CD14-positive monocyte (primary cell): ENCODE data around the gene ANKRD40CL. TPM values are rescaled to one million over a fixed set of nuclear protein-coding genes. Genes with fewer than 3 reads are reported as not detected.

Experiments used
- DNase-seq, 3 donors: peaks; one replicate each; pipeline ENCODE4 v3.0.0-alpha.2; 2011 to 2022
- H2AFZ ChIP-seq: 2 replicates; pipeline ENCODE4 v1.6.0; 2012; ENCODE audit warnings: mild to moderate bottlenecking, low read depth, low read length, inconsistent platforms; ENCODE audit not compliant: insufficient read depth, poor library complexity, severe bottlenecking
- H3K27ac ChIP-seq, 2 donors: 1 replicate in 1 of 2; 2 replicates in 1 of 2; pipeline ENCODE4 v1.5.1; 2012 to 2013; ENCODE audit warnings: low read length in 2 of 2, control low read depth in 1 of 2, inconsistent platforms in 1 of 2, low read depth in 1 of 2, mild to moderate bottlenecking in 1 of 2
- H3K27me3 ChIP-seq, 2 donors: one replicate each; pipeline versions ENCODE4 v1.6.0 to v1.6.1; 2011 to 2013; ENCODE audit warnings: low read length in 2 of 2; ENCODE audit not compliant: control insufficient read depth in 2 of 2, insufficient read depth in 2 of 2
- H3K36me3 ChIP-seq, 2 donors: replicated peaks in 1 of 2; 1 replicate in 1 of 2; 2 replicates in 1 of 2; pipeline versions ENCODE4 v1.5.1 to v1.6.1; 2012 to 2013; ENCODE audit warnings: low read length in 2 of 2, control low read depth in 1 of 2, inconsistent platforms in 1 of 2, mild to moderate bottlenecking in 1 of 2; ENCODE audit not compliant: insufficient read depth in 2 of 2, control insufficient read depth in 1 of 2
- H3K4me1 ChIP-seq, 2 donors: 1 replicate in 1 of 2; 2 replicates in 1 of 2; pipeline versions ENCODE4 v1.5.1 to v1.6.1; 2012 to 2013; ENCODE audit warnings: low read length in 2 of 2, control low read depth in 1 of 2, inconsistent platforms in 1 of 2, mild to moderate bottlenecking in 1 of 2, moderate library complexity in 1 of 2; ENCODE audit not compliant: insufficient read depth in 2 of 2, control insufficient read depth in 1 of 2
- H3K4me2 ChIP-seq: replicated peaks from 2 replicates; pipeline ENCODE3; 2012; ENCODE audit warnings: low read length, moderate library complexity, mild to moderate bottlenecking; ENCODE audit not compliant: poor library complexity, severe bottlenecking; ENCODE audit errors: extremely low read depth
- H3K4me3 ChIP-seq, 3 experiments: fragments of 200-600 bp in 1 of 3; sonication (generic) in 1 of 3; replicated peaks in 1 of 3; 1 replicate in 2 of 3; 2 replicates in 1 of 3; pipeline ENCODE4 v1.5.1; 2011 to 2013; ENCODE audit warnings: low read length in 3 of 3, mild to moderate bottlenecking in 3 of 3, control low read depth in 2 of 3, low read depth in 2 of 3, inconsistent platforms in 1 of 3, moderate library complexity in 1 of 3
- H3K79me2 ChIP-seq: 2 replicates; pipeline ENCODE4 v1.6.0; 2012; ENCODE audit warnings: mild to moderate bottlenecking, control low read depth, inconsistent platforms, low read length, moderate library complexity; ENCODE audit not compliant: insufficient read depth
- H3K9ac ChIP-seq: 2 replicates; pipeline ENCODE4 v1.6.0; 2017; ENCODE audit warnings: low read length, mild to moderate bottlenecking; ENCODE audit not compliant: insufficient read depth, poor library complexity, severe bottlenecking
- H3K9me3 ChIP-seq, 2 donors: replicated peaks in 1 of 2; 1 replicate in 1 of 2; 2 replicates in 1 of 2; pipeline versions ENCODE4 v1.5.1 to v1.6.1; 2012 to 2013; ENCODE audit warnings: low read length in 2 of 2, control low read depth in 1 of 2; ENCODE audit not compliant: control insufficient read depth in 1 of 2, insufficient read depth in 1 of 2
- H4K20me1 ChIP-seq: 2 replicates; pipeline ENCODE4 v1.6.0; 2012; ENCODE audit warnings: mild to moderate bottlenecking, low read length, control low read depth, moderate library complexity; ENCODE audit not compliant: insufficient read depth
- H3K27ac Mint-ChIP-seq, 7 donors: one replicate each; pipeline ENCODE4 v1.8.0; 2020; ENCODE audit warnings: mild to moderate bottlenecking in 7 of 7, mixed read lengths in 7 of 7, moderate library complexity in 6 of 7, inconsistent platforms in 2 of 7
- H3K27me3 Mint-ChIP-seq, 3 donors: one replicate each; pipeline ENCODE4 v1.8.0; 2021 to 2022; ENCODE audit warnings: low read depth in 3 of 3, mild to moderate bottlenecking in 3 of 3, mixed read lengths in 3 of 3, moderate library complexity in 3 of 3, inconsistent platforms in 1 of 3
- H3K36me3 Mint-ChIP-seq, 2 donors: one replicate each; pipeline ENCODE4 v1.8.0; 2020; ENCODE audit warnings: mixed read lengths in 2 of 2, inconsistent platforms in 1 of 2, mild to moderate bottlenecking in 1 of 2
- H3K4me1 Mint-ChIP-seq: one replicate; pipeline ENCODE4 v1.8.0; 2020; ENCODE audit warnings: mild to moderate bottlenecking, mixed read lengths
- H3K4me3 Mint-ChIP-seq, 2 donors: one replicate each; pipeline ENCODE4 v1.8.0; 2020; ENCODE audit warnings: mild to moderate bottlenecking in 2 of 2, mixed read lengths in 2 of 2, moderate library complexity in 1 of 2
- H3K9me3 Mint-ChIP-seq, 7 donors: one replicate each; pipeline ENCODE4 v1.8.0; 2020 to 2022; ENCODE audit warnings: mixed read lengths in 7 of 7, mild to moderate bottlenecking in 6 of 7, moderate library complexity in 6 of 7, inconsistent platforms in 2 of 7
- CTCF ChIP-seq: fragments of 200-600 bp; IDR thresholded peaks from one replicate; pipeline ENCODE4 v1.8.0; 2022; ENCODE audit warnings: antibody characterized with exemption, mild to moderate bottlenecking
- WGBS: methylation state at CpG from one replicate; pipeline ENCODE4 v1.1.5; 2013; ENCODE audit warnings: missing lambda C conversion rate; ENCODE audit not compliant: insufficient coverage; 5-methylcytosine and 5-hydroxymethylcytosine counted together
- intact Hi-C, 2 donors: fragments of 100-400 bp; cut with micrococcal nuclease; formaldehyde crosslinking; loops; one replicate each; pipeline versions ENCODE4 v1.15.0 to v1.15.1; 2023
- polyA plus RNA-seq, 3 donors: library from polyadenylated mRNA; depleted of rRNA in 1 of 3; unstranded in 2 of 3; stranded (reverse) in 1 of 3; fragments of 300-500 nt in 2 of 3; fragments of >200 nt in 1 of 3; fragmentation: Illumina TruSeq in 2 of 3; gene quantifications; 1 replicate in 2 of 3; 2 replicates in 1 of 3; pipeline ENCODE4 v1.2.3, GENCODE V29; 2012 to 2021

ANKRD40CL gene
- polyA plus RNA-seq, 3 donors, result not detected

- intact Hi-C loops, result no loop called here
- no peaks in the 10 kb centered on the region for H3K79me2 ChIP-seq
- Mint-ChIP-seq H3K4me1 (peaks cover 9% of the 10 kb centered on the region), H3K9me3 (no peaks in the 10 kb centered on the region), H3K27me3 (peaks cover 2 to 3% (median 2%) of the 10 kb centered on the region in 3 donors), H3K4me3 (no peak overlapping the region), H3K27ac (no peak overlapping the region), H3K36me3 (peaks cover 15 to 30% of the 10 kb centered on the region in 2 donors)
- H2AFZ ChIP-seq, result no peak overlapping the region
- no peak overlapping the region for H3K4me3 ChIP-seq
- DNase-seq, result no peak
- no peak overlapping the region for H3K4me2 ChIP-seq
- no peak for TF ChIP-seq CTCF
- no peaks in the 10 kb centered on the region for H3K27me3 ChIP-seq
- WGBS, result 81% methylated on average over 3 of the region's 5 CpGs
- H3K36me3 ChIP-seq, result peaks cover 21 to 24% of the 10 kb centered on the region in 2 donors
- no peaks in the 10 kb centered on the region for H3K9me3 ChIP-seq
- no peaks in the 10 kb centered on the region for H4K20me1 ChIP-seq
- H3K27ac ChIP-seq, result no peak overlapping the region
- H3K9ac ChIP-seq, result no peak overlapping the region
- peaks cover 7 to 11% of the 10 kb centered on the region in 2 donors for H3K4me1 ChIP-seq
These were observed 8.8 kb downstream of the ANKRD40CL start for GRCh38 chr17:50758524-50758923.

- no CpG with 5 or more reads among the region's 2 CpGs for WGBS
- H3K9me3 ChIP-seq, result no peaks in the 10 kb centered on the region
- no peak overlapping the region for H3K9ac ChIP-seq
- no peak overlapping the region for H3K4me3 ChIP-seq
- no peaks in the 10 kb centered on the region for H3K27me3 ChIP-seq
- H4K20me1 ChIP-seq, result peaks cover 9% of the 10 kb centered on the region
- DNase-seq, result no peak
- intact Hi-C loops, result no loop called here
- H3K4me1 ChIP-seq, result no peaks in the 10 kb centered on the region
- H3K27ac Mint-ChIP-seq, result no peak overlapping the region
- no peak overlapping the region for H2AFZ ChIP-seq
- peaks cover 0 to 2% (median 1%) of the 10 kb centered on the region in 3 donors for H3K27me3 Mint-ChIP-seq
- H3K9me3 Mint-ChIP-seq, result no peaks in the 10 kb centered on the region
- peaks cover 47 to 66% of the 10 kb centered on the region in 2 donors for H3K36me3 Mint-ChIP-seq
- no peak overlapping the region for H3K4me2 ChIP-seq
- H3K4me3 Mint-ChIP-seq, result no peak overlapping the region
- H3K79me2 ChIP-seq, result no peaks in the 10 kb centered on the region
- no peaks in the 10 kb centered on the region for H3K4me1 Mint-ChIP-seq
- H3K36me3 ChIP-seq, result peaks cover 60 to 64% of the 10 kb centered on the region in 2 donors
- H3K27ac ChIP-seq, result no peak overlapping the region
- no peak for TF ChIP-seq CTCF
These were observed 12.8 kb downstream of the ANKRD40CL start for GRCh38 chr17:50754521-50754920.
